ENCODE results near the gene EIF5B. TPM values are rescaled to one million over a fixed set of nuclear protein-coding genes. Genes with fewer than 3 reads are reported as not detected.
A peak's percentile ranks its signal among the peaks of the same experiment; 100 is the strongest.
"Not testable (repeated sequence)": the region's sequence is repeated elsewhere in the genome, so short reads cannot be mapped to it uniquely, and the experiment has no call there.

The EIF5B gene
- total RNA-seq, 2 experiments from 2014 or later: 70.2 to 71.1 TPM

GRCh38 chr2:99338029-99338585, 918 bp downstream of the EIF5B start:
- CTCF ChIA-PET: interaction anchor here (0.6 to 2.2 kb wide), 4 partner anchors 9 to 157 kb away, joined by 3 to 9 read pairs (median 4); partner anchors contain the start of genes MITD1, MRPL30 and REV1

GRCh38 chr2:99340669-99341236, 3.6 kb downstream of the EIF5B start:
- Mint-ChIP-seq H3K27me3 (ENCODE audit: low read depth) (no peaks in the 10 kb centered on the region), H3K36me3 (ENCODE audit: low read depth) (peaks cover 4% of the 10 kb centered on the region), H3K27ac (no peak overlapping the region), H3K4me3 (no peak overlapping the region), H3K4me1 (ENCODE audit: low read depth) (peaks cover 54% of the 10 kb centered on the region), H3K9me3 (no peaks in the 10 kb centered on the region)
- intact Hi-C loops (cut with micrococcal nuclease): no loop called here
- peak; percentile 14 for DNase-seq
- CTCF ChIA-PET: no interaction called here

More at GRCh38 chr2:99338029-99338585, 918 bp downstream of the EIF5B start:
- Mint-ChIP-seq H3K4me1 (ENCODE audit: low read depth) (peaks cover 56% of the 10 kb centered on the region), H3K9me3 (no peaks in the 10 kb centered on the region), H3K36me3 (ENCODE audit: low read depth) (no peaks in the 10 kb centered on the region), H3K27ac (no peak overlapping the region), H3K4me3 (no peak overlapping the region), H3K27me3 (ENCODE audit: low read depth) (no peaks in the 10 kb centered on the region)
- intact Hi-C loops (cut with micrococcal nuclease): loop anchor here (5.0 to 10.0 kb wide), 4 partner anchors 251 to 1623 kb away; partner anchors contain the start of genes COA5, TMEM131, UNC50 and ZAP70
- DNase-seq: peak; percentile 9

DNA sequence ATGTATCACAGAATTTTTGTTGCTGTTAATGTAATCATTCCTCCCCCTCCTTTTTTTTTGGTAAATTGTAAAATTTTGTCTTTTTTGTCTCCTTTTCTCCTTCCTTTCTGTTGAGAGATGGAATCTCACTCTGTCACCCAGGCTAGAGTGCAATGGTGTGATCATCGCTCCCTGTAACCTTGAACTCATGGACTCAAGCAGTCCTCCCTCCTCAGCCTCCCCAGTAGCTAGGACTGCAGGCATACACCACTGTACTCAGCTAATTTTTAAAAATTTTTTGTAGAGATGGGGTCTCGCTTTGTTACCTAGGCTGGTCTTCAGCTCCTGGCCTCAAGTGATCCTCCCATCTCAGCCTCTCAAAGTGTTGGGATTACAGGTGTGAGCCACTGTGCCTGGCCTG, 5.3 kb downstream of the EIF5B start:
- H3K4me1 Mint-ChIP-seq (ENCODE audit: low read depth): peaks cover 64% of the 10 kb centered on the region
- peaks cover 6% of the 10 kb centered on the region for H3K36me3 Mint-ChIP-seq (ENCODE audit: low read depth)

GRCh38 chr2:99345446-99345845, 8.3 kb downstream of the EIF5B start:
- peaks cover 74% of the 10 kb centered on the region for H3K4me1 Mint-ChIP-seq (ENCODE audit: low read depth)
- H3K36me3 Mint-ChIP-seq (ENCODE audit: low read depth); H3K4me3 Mint-ChIP-seq; H3K27ac Mint-ChIP-seq; DNase-seq; H3K27me3 Mint-ChIP-seq (ENCODE audit: low read depth); intact Hi-C loops (cut with micrococcal nuclease); CTCF ChIA-PET; H3K9me3 Mint-ChIP-seq: not testable (repeated sequence)

More for the DNA sequence above, 5.3 kb downstream of the EIF5B start:
- Mint-ChIP-seq H3K9me3 (no peaks in the 10 kb centered on the region), H3K4me3 (no peak overlapping the region), H3K27ac (no peak overlapping the region), H3K27me3 (ENCODE audit: low read depth) (no peaks in the 10 kb centered on the region)
- DNase-seq: no peak
- intact Hi-C loops (cut with micrococcal nuclease): no loop called here
- CTCF ChIA-PET: no interaction called here

- H3K27ac Mint-ChIP-seq: no peak overlapping the region
- no peak overlapping the region for H3K4me3 Mint-ChIP-seq
Observed at GRCh38 chr2:99346218-99346617, 9.0 kb downstream of the EIF5B start.

GRCh38 chr2:99348173-99348572, 11.0 kb downstream of the EIF5B start:
- Mint-ChIP-seq H3K27me3 (ENCODE audit: low read depth) (no peaks in the 10 kb centered on the region), H3K4me3 (no peak overlapping the region), H3K4me1 (ENCODE audit: low read depth) (peaks cover 67% of the 10 kb centered on the region), H3K36me3 (ENCODE audit: low read depth) (peaks cover 8% of the 10 kb centered on the region), H3K27ac (peak overlapping the region; percentile 87), H3K9me3 (no peaks in the 10 kb centered on the region)
- peak; percentile 52 for DNase-seq
- CTCF ChIA-PET: interaction anchor here (2.1 kb wide), 1 partner anchor 10 kb away, joined by 9 read pairs; the partner anchor contains the start of gene EIF5B
- intact Hi-C loops (cut with micrococcal nuclease): loop anchor here (1.0 kb wide), 2 partner anchors 12 to 30 kb away; partner anchors contain the start of gene TXNDC9

More at GRCh38 chr2:99346218-99346617, 9.0 kb downstream of the EIF5B start:
- intact Hi-C loops (cut with micrococcal nuclease): no loop called here
- CTCF ChIA-PET: interaction anchor here (0.6 kb wide), 1 partner anchor 8 kb away, joined by 3 read pairs; no protein-coding TSS in a partner anchor
- Mint-ChIP-seq H3K4me1 (ENCODE audit: low read depth) (peaks cover 74% of the 10 kb centered on the region), H3K9me3 (no peaks in the 10 kb centered on the region), H3K36me3 (ENCODE audit: low read depth) (peaks cover 8% of the 10 kb centered on the region), H3K27me3 (ENCODE audit: low read depth) (no peaks in the 10 kb centered on the region)
- no peak for DNase-seq

DNA sequence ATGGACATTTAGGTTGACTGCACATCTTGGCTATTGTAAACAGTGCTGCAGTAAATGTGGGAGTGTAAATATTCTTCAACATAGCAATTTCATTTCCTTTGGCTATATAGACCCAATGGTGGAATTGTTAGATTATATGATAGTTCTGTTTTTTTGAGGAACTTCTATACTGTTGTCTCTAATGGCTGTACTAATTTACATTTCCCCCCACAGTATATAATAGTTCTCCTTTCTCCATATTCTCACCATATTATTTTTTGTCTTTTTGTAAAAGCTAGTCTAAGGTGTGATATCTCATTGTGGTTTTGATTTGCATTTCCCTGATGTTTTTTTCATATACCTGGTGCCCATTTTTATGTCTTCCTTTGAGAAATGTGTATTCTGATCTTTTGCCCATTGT, 13.0 kb downstream of the EIF5B start:
- Mint-ChIP-seq H3K4me3 (no peak overlapping the region), H3K4me1 (ENCODE audit: low read depth) (peaks cover 73% of the 10 kb centered on the region), H3K27me3 (ENCODE audit: low read depth) (no peaks in the 10 kb centered on the region), H3K27ac (peak overlapping the region; percentile 13), H3K9me3 (no peaks in the 10 kb centered on the region), H3K36me3 (ENCODE audit: low read depth) (peaks cover 7% of the 10 kb centered on the region)
- CTCF ChIA-PET: interaction anchor here (0.6 kb wide), 1 partner anchor 15 kb away, joined by 3 read pairs; no protein-coding TSS in a partner anchor
- no peak for DNase-seq
- intact Hi-C loops (cut with micrococcal nuclease): no loop called here

GRCh38 chr2:99354070-99354469, 16.9 kb downstream of the EIF5B start:
- Mint-ChIP-seq H3K27me3 (ENCODE audit: low read depth) (no peaks in the 10 kb centered on the region), H3K9me3 (no peaks in the 10 kb centered on the region), H3K4me3 (no peak overlapping the region), H3K4me1 (ENCODE audit: low read depth) (peaks cover 62% of the 10 kb centered on the region), H3K27ac (no peak overlapping the region), H3K36me3 (ENCODE audit: low read depth) (peaks cover 3% of the 10 kb centered on the region)
- DNase-seq: no peak
- intact Hi-C loops (cut with micrococcal nuclease): no loop called here
- CTCF ChIA-PET: no interaction called here

DNA sequence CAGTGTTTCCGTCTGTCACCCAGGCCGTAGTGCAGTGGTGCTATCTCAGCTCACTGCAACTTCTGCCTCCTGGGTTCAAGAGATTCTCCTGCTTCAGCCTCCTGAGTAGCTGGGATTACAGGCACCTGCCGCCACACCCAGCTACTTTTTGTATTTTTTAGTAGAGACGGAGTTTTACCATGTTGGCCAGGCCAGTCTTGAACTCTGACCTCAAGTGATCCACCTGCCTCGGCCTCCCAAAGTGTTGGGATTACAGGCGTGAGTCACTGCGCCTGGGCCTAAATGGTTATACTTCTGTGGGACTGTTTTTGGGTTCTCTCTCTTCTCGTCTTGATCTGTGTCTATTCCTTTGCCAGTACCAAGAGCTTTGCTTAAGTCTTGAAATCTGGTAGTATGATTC, 17.6 kb downstream of the EIF5B start:
- H3K4me1 Mint-ChIP-seq (ENCODE audit: low read depth): peaks cover 55% of the 10 kb centered on the region
- DNase-seq; H3K36me3 Mint-ChIP-seq (ENCODE audit: low read depth); intact Hi-C loops (cut with micrococcal nuclease); H3K27me3 Mint-ChIP-seq (ENCODE audit: low read depth); H3K4me3 Mint-ChIP-seq; H3K27ac Mint-ChIP-seq; CTCF ChIA-PET; H3K9me3 Mint-ChIP-seq: not testable (repeated sequence)

DNA sequence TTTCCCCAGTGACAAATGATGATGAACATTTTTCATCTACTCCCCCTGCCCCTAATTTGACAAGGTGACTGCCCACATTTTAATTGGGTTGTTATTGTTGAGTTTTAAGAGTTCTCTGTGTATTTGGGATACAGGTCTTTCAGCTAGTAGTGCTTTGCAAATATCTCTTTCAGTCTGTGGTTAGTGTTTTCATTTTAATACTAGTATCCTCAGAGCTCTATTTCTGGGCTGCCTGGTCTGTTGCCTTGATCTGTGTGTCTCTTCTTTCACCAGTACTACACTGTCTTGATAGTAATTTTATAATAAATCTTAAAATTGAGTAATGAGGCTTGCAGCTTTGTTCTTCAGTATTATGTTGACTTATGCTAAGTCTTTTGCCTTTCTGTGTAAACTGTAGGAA, 19.7 kb downstream of the EIF5B start:
- no peak overlapping the region for H3K27ac Mint-ChIP-seq
- H3K4me3 Mint-ChIP-seq: no peak overlapping the region
- DNase-seq: no peak
- intact Hi-C loops (cut with micrococcal nuclease): no loop called here
- peaks cover 8% of the 10 kb centered on the region for H3K36me3 Mint-ChIP-seq (ENCODE audit: low read depth)
- H3K27me3 Mint-ChIP-seq (ENCODE audit: low read depth): no peaks in the 10 kb centered on the region
- peaks cover 39% of the 10 kb centered on the region for H3K4me1 Mint-ChIP-seq (ENCODE audit: low read depth)
- CTCF ChIA-PET: interaction anchor here (1.4 kb wide), 1 partner anchor 14 kb away, joined by 3 read pairs; no protein-coding TSS in a partner anchor
- no peaks in the 10 kb centered on the region for H3K9me3 Mint-ChIP-seq

GRCh38 chr2:99365661-99366060, 28.5 kb downstream of the EIF5B start:
- no peak overlapping the region for H3K27ac Mint-ChIP-seq
- H3K9me3 Mint-ChIP-seq: no peaks in the 10 kb centered on the region
- CTCF ChIA-PET: no interaction called here
- H3K4me3 Mint-ChIP-seq: no peak overlapping the region
- intact Hi-C loops (cut with micrococcal nuclease): no loop called here
- H3K36me3 Mint-ChIP-seq (ENCODE audit: low read depth): peaks cover 45% of the 10 kb centered on the region
- DNase-seq: no peak
- H3K4me1 Mint-ChIP-seq (ENCODE audit: low read depth): no peaks in the 10 kb centered on the region
- H3K27me3 Mint-ChIP-seq (ENCODE audit: low read depth): no peaks in the 10 kb centered on the region

- H3K27ac Mint-ChIP-seq; intact Hi-C loops (cut with micrococcal nuclease): not testable (repeated sequence)
- peaks cover 56% of the 10 kb centered on the region for H3K36me3 Mint-ChIP-seq (ENCODE audit: low read depth)
Observed at GRCh38 chr2:99368854-99369253, 31.7 kb downstream of the EIF5B start.

DNA sequence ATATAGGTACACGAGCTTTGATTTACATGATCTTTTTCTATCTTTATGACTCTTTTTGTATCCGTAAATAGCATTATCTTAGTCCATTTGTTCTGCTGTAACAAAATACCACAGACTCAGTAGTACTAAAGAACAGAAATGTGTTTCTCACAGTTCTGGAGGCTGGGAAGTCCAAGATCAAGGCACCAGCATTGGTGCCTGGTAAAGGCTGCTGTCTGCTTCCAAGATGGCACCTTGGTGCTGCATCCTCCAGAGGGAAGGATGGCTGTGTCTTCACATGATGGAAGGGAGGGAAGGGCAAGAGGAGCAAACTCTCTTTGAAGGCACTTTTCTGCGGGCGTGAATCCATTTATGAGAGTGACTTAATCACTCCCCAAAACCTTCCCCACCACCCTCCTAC, 36.0 kb downstream of the EIF5B start:
- H3K27ac Mint-ChIP-seq: no peak overlapping the region
- CTCF ChIA-PET: no interaction called here
- H3K27me3 Mint-ChIP-seq (ENCODE audit: low read depth): no peaks in the 10 kb centered on the region
- intact Hi-C loops (cut with micrococcal nuclease): no loop called here
- no peak for DNase-seq
- no peak overlapping the region for H3K4me3 Mint-ChIP-seq
- no peaks in the 10 kb centered on the region for H3K9me3 Mint-ChIP-seq
- H3K36me3 Mint-ChIP-seq (ENCODE audit: low read depth): peaks cover 56% of the 10 kb centered on the region
- H3K4me1 Mint-ChIP-seq (ENCODE audit: low read depth): peaks cover 21% of the 10 kb centered on the region

More at GRCh38 chr2:99368854-99369253, 31.7 kb downstream of the EIF5B start:
- H3K9me3 Mint-ChIP-seq; CTCF ChIA-PET; H3K27me3 Mint-ChIP-seq (ENCODE audit: low read depth); DNase-seq; H3K4me3 Mint-ChIP-seq; H3K4me1 Mint-ChIP-seq (ENCODE audit: low read depth): not testable (repeated sequence)

Measured in activated naive CD4-positive, alpha-beta T cell treated with anti-CD3 and anti-CD28 coated beads for 36 hours (primary cell).